D721Med (cell line): ENCODE results near the gene NUP42.

Experiments
- DNase-seq: peaks from one replicate; pipeline ENCODE4 v3.0.0; 2011; ENCODE audit warnings: low spot score; ENCODE audit not compliant: insufficient read length
- FAIRE-seq: peaks from 2 replicates; lab custom pipeline; 2011; peaks lifted over from hg19 to GRCh38; lab: Jason Lieb, UNC
- CTCF ChIP-seq: IDR thresholded peaks from 2 replicates; pipeline ENCODE4 v1.5.1; 2012; ENCODE audit warnings: mild to moderate bottlenecking, control low read depth; ENCODE audit not compliant: insufficient read depth; ENCODE audit errors: missing control alignments

The NUP42 gene

GRCh38 chr7:23232966-23233365 lies 51.1 kb downstream of the NUP42 start:
- FAIRE-seq, result no peak
- DNase-seq, result no peak
- no peak for TF ChIP-seq CTCF

- no peak for FAIRE-seq
- DNase-seq, result no peak
These were observed 52.9 kb downstream of the NUP42 start for GRCh38 chr7:23234569-23235296.

GRCh38 chr7:23235813-23236221 lies 54.0 kb downstream of the NUP42 start:
- DNase-seq (no peak), FAIRE-seq (no peak)
- TF ChIP-seq CTCF, result no peak

More at GRCh38 chr7:23234569-23235296, 52.9 kb downstream of the NUP42 start:
- no peak for TF ChIP-seq CTCF

GRCh38 chr7:23237000-23237399 lies 55.2 kb downstream of the NUP42 start:
- no peak for TF ChIP-seq CTCF
- no peak for DNase-seq
- no peak for FAIRE-seq

GRCh38 chr7:23238983-23239652 lies 57.3 kb downstream of the NUP42 start:
- DNase-seq (no peak), FAIRE-seq (no peak)
- no peak for TF ChIP-seq CTCF

- TF ChIP-seq CTCF, result no peak
- DNase-seq, result no peak
- FAIRE-seq, result no peak
These were observed 57.9 kb downstream of the NUP42 start for GRCh38 chr7:23239698-23240097.

GRCh38 chr7:23242321-23242720 lies 60.5 kb downstream of the NUP42 start:
- TF ChIP-seq CTCF, result no peak
- FAIRE-seq (no peak), DNase-seq (no peak)
